Central memory CD8-positive, alpha-beta T cell (primary cell): ENCODE measurements around the gene SUSD6.

Experiments
- ATAC-seq: fragments of 150-1000 bp; cut with Tn5 transposase; replicated peaks from 2 replicates; pipeline ENCODE4 v1.10.0; 2022; ENCODE audit warnings: mild to moderate bottlenecking, moderate FRiP score, moderate number of reproducible peaks; ENCODE audit not compliant: poor library complexity, severe bottlenecking; ENCODE audit errors: extremely low read depth
- DNase-seq, 2 donors: peaks; one replicate each; pipeline ENCODE4 v3.0.0; 2021; ENCODE audit warnings: low spot score in 2 of 2
- H3K27ac Mint-ChIP-seq: one replicate; pipeline ENCODE4 v1.8.0; 2022; ENCODE audit warnings: low read depth, mild to moderate bottlenecking, moderate library complexity, mixed read lengths
- H3K27me3 Mint-ChIP-seq: one replicate; pipeline ENCODE4 v1.8.0; 2022; ENCODE audit warnings: mixed read lengths
- H3K36me3 Mint-ChIP-seq: one replicate; pipeline ENCODE4 v1.8.0; 2022; ENCODE audit warnings: mild to moderate bottlenecking, moderate library complexity, mixed read lengths; ENCODE audit not compliant: insufficient read depth
- H3K4me1 Mint-ChIP-seq: one replicate; pipeline ENCODE4 v1.8.0; 2022; ENCODE audit warnings: mixed read lengths
- H3K4me3 Mint-ChIP-seq: one replicate; pipeline ENCODE4 v1.8.0; 2022; ENCODE audit warnings: mild to moderate bottlenecking, moderate library complexity, mixed read lengths
- H3K9me3 Mint-ChIP-seq: one replicate; pipeline ENCODE4 v1.8.0; 2022; ENCODE audit warnings: mixed read lengths

The SUSD6 gene

GRCh38 chr14:69701291-69701690, 89.9 kb downstream of the SUSD6 start:
- Mint-ChIP-seq H3K4me1 (peaks cover 62% of the 10 kb centered on the region), H3K9me3 (no peaks in the 10 kb centered on the region), H3K27me3 (no peaks in the 10 kb centered on the region), H3K36me3 (peaks cover 22% of the 10 kb centered on the region), H3K4me3 (no peak overlapping the region), H3K27ac (peak overlapping the region; percentile 71)
- DNase-seq (no peak), ATAC-seq (no peak)

- H3K27ac Mint-ChIP-seq = no peak overlapping the region
- H3K4me3 Mint-ChIP-seq = no peak overlapping the region
- DNase-seq = no peak
- H3K9me3 Mint-ChIP-seq = no peaks in the 10 kb centered on the region
- H3K27me3 Mint-ChIP-seq = no peaks in the 10 kb centered on the region
- ATAC-seq = no peak
- peaks cover 57% of the 10 kb centered on the region for H3K4me1 Mint-ChIP-seq
- H3K36me3 Mint-ChIP-seq = peaks cover 28% of the 10 kb centered on the region
Measured at GRCh38 chr14:69701857-69702256, 90.5 kb downstream of the SUSD6 start.

GRCh38 chr14:69703047-69704039, 91.9 kb downstream of the SUSD6 start:
- Mint-ChIP-seq H3K27me3 (no peaks in the 10 kb centered on the region), H3K9me3 (no peaks in the 10 kb centered on the region), H3K4me1 (peaks cover 43% of the 10 kb centered on the region), H3K4me3 (no peak overlapping the region), H3K27ac (peak overlapping the region; percentile 16), H3K36me3 (peaks cover 36% of the 10 kb centered on the region)
- no peak for DNase-seq
- ATAC-seq = no peak

GRCh38 chr14:69704319-69704718, 92.9 kb downstream of the SUSD6 start:
- no peaks in the 10 kb centered on the region for H3K9me3 Mint-ChIP-seq
- peak overlapping the region; percentile 16 for H3K27ac Mint-ChIP-seq
- no peak overlapping the region for H3K4me3 Mint-ChIP-seq
- ATAC-seq (no peak), DNase-seq (no peak)
- H3K4me1 Mint-ChIP-seq = peaks cover 33% of the 10 kb centered on the region
- H3K27me3 Mint-ChIP-seq = no peaks in the 10 kb centered on the region
- H3K36me3 Mint-ChIP-seq = peaks cover 39% of the 10 kb centered on the region

DNA sequence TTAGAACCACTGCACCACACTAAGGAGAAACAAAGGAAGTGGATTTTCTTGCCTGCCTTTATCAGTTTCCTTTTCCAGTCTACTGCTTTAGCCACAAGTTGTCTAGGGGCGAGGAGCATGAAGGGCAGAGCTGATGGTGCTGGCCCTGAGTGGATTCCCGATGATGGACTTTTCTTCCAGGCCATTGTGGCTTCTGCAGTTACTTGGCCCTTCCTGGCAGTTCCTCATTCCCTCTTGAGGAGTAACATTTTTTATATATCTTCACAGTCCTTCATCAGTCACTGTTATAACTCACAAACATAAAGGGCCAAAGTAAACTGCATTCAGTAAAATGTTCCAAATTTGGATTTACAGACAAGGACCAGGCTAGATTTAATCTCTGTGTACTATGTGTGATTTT, 94.3 kb downstream of the SUSD6 start:
- Mint-ChIP-seq H3K27ac (no peak overlapping the region), H3K4me1 (peaks cover 22% of the 10 kb centered on the region), H3K9me3 (no peaks in the 10 kb centered on the region), H3K27me3 (no peaks in the 10 kb centered on the region), H3K4me3 (no peak overlapping the region), H3K36me3 (peaks cover 42% of the 10 kb centered on the region)
- DNase-seq (no peak), ATAC-seq (no peak)

DNA sequence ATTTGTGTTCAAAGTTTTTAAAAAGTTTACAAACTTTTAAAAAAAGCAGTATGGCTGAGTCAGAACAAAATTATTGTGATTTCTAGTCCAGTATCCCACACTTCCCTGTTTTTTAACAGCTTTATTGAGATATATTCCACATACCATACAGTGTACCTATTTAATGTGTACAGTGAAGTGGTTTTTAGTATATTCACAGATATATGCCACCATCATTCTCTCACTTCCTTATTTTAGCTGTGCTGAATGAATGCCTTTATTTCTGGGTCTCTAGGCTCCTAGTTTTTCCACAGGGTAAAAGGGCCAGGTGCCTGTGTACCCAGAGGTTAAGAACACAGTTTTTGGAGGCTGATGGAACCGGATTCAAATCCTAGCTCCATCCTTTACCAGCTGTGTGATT, 96.7 kb downstream of the SUSD6 start:
- Mint-ChIP-seq H3K27ac (no peak overlapping the region), H3K4me1 (peaks cover 17% of the 10 kb centered on the region)
- ATAC-seq = no peak

DNA sequence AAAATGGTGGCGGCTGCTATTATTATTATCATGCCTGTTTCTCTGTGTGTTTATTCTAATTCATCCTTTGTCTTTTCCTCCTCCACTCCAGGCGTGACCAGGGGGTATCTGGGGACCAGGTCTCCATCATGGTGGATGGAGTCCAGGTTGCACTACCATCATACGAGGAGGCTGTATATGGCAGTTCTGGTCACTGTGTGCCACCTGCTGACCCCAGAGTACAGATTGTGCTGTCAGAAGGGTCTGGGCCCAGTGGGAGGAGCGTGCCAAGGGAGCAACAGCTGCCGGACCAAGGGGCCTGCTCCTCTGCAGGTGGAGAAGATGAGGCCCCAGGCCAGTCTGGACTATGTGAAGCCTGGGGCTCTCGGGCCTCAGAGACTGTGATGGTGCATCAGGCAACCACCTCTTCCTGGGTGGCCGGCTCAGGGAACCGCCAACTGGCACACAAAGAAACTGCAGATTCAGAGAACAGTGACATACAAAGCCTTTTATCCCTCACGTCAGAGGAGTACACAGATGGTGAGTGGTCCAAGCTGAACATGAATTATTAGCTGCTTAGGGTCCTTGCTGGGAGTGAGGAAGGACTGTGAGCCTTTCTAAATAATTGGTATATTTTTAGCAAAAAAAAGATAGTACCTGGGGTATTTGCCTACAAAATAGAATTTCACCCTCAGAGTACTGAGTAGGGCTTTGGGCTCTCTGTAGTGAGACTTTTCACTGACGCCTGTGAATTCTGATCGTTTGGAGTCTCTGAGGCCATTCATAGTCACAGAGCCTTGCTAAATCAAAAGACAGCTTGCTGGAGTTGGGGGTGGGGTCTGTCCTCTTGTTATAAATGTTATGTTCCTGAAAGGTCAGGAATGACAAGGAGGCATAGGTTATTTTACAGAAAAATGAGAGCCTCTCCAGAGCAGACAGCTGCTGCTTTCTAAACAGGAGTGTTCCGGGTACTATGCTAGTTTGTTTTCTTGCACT, 97.5 kb downstream of the SUSD6 start:
- H3K36me3 Mint-ChIP-seq = peaks cover 42% of the 10 kb centered on the region

More for the DNA sequence above, 96.7 kb downstream of the SUSD6 start:
- no peak for DNase-seq
- Mint-ChIP-seq H3K36me3 (peaks cover 42% of the 10 kb centered on the region), H3K9me3 (no peaks in the 10 kb centered on the region), H3K4me3 (no peak overlapping the region), H3K27me3 (no peaks in the 10 kb centered on the region)

GRCh38 chr14:69710378-69710777, 99.0 kb downstream of the SUSD6 start:
- Mint-ChIP-seq H3K36me3 (peaks cover 39% of the 10 kb centered on the region), H3K27ac (peak overlapping the region; percentile 41), H3K9me3 (no peaks in the 10 kb centered on the region), H3K4me3 (no peak overlapping the region), H3K4me1 (peaks cover 12% of the 10 kb centered on the region), H3K27me3 (no peaks in the 10 kb centered on the region)
- DNase-seq (no peak), ATAC-seq (no peak)

More for the DNA sequence above, 97.5 kb downstream of the SUSD6 start:
- H3K4me3 Mint-ChIP-seq = no peak overlapping the region
- H3K4me1 Mint-ChIP-seq = peaks cover 14% of the 10 kb centered on the region
- no peaks in the 10 kb centered on the region for H3K9me3 Mint-ChIP-seq
- no peaks in the 10 kb centered on the region for H3K27me3 Mint-ChIP-seq
- DNase-seq (no peak), ATAC-seq (no peak)
- no peak overlapping the region for H3K27ac Mint-ChIP-seq

GRCh38 chr14:69711065-69711464, 99.7 kb downstream of the SUSD6 start:
- H3K27me3 Mint-ChIP-seq = no peaks in the 10 kb centered on the region
- H3K9me3 Mint-ChIP-seq = no peaks in the 10 kb centered on the region
- DNase-seq (no peak), ATAC-seq (no peak)
- no peak overlapping the region for H3K4me3 Mint-ChIP-seq
- H3K4me1 Mint-ChIP-seq = peaks cover 17% of the 10 kb centered on the region
- peaks cover 37% of the 10 kb centered on the region for H3K36me3 Mint-ChIP-seq
- peak overlapping the region; percentile 41 for H3K27ac Mint-ChIP-seq

GRCh38 chr14:69711477-69711876, 100.1 kb downstream of the SUSD6 start:
- no peak overlapping the region for H3K4me3 Mint-ChIP-seq
- no peak for ATAC-seq
- H3K4me1 Mint-ChIP-seq = peaks cover 21% of the 10 kb centered on the region

GRCh38 chr14:69711881-69712560, 100.6 kb downstream of the SUSD6 start:
- H3K4me1 Mint-ChIP-seq = peaks cover 27% of the 10 kb centered on the region
- no peak overlapping the region for H3K4me3 Mint-ChIP-seq
- H3K36me3 Mint-ChIP-seq = peaks cover 31% of the 10 kb centered on the region
- no peaks in the 10 kb centered on the region for H3K9me3 Mint-ChIP-seq
- H3K27me3 Mint-ChIP-seq = no peaks in the 10 kb centered on the region
- peak overlapping the region; percentile 60 for H3K27ac Mint-ChIP-seq
- DNase-seq (no peak), ATAC-seq (no peak)

More at GRCh38 chr14:69711477-69711876, 100.1 kb downstream of the SUSD6 start:
- H3K27ac Mint-ChIP-seq = peak overlapping the region; percentile 41
- H3K36me3 Mint-ChIP-seq = peaks cover 36% of the 10 kb centered on the region
- no peaks in the 10 kb centered on the region for H3K9me3 Mint-ChIP-seq
- DNase-seq = no peak
- no peaks in the 10 kb centered on the region for H3K27me3 Mint-ChIP-seq

- Mint-ChIP-seq H3K4me3 (peak overlapping the region; percentile 34), H3K36me3 (peaks cover 28% of the 10 kb centered on the region), H3K9me3 (no peaks in the 10 kb centered on the region), H3K4me1 (peaks cover 29% of the 10 kb centered on the region), H3K27me3 (no peaks in the 10 kb centered on the region), H3K27ac (peak overlapping the region; percentile 60)
- DNase-seq = no peak
- no peak for ATAC-seq
Measured at GRCh38 chr14:69712599-69713088, 101.2 kb downstream of the SUSD6 start.
